HepG2 (cell line): ENCODE measurements around the gene MAGI1. TPM values are rescaled to one million over a fixed set of nuclear protein-coding genes. Genes with fewer than 3 reads are reported as not detected.

Experiments used
- ATF2 ChIP-seq: sonication (generic); formaldehyde crosslinking; IDR thresholded peaks from 2 replicates; pipeline ENCODE4 v1.4.0; 2020; ENCODE audit warnings: missing genetic modification reagents
- DPF2 ChIP-seq: sonication (generic); formaldehyde crosslinking; IDR thresholded peaks from 2 replicates; pipeline ENCODE4 v1.4.0; 2020; ENCODE audit warnings: mild to moderate bottlenecking, low read depth, missing genetic modification reagents, borderline replicate concordance
- HDAC1 ChIP-seq: sonication (generic); formaldehyde crosslinking; IDR thresholded peaks from 2 replicates; pipeline ENCODE4 v1.5.1; 2020; ENCODE audit warnings: mild to moderate bottlenecking, missing genetic modification reagents
- HIC2 ChIP-seq: sonication (generic); formaldehyde crosslinking; IDR thresholded peaks from 2 replicates; pipeline ENCODE4 v1.9.0; 2022; ENCODE audit warnings: low read depth, missing genetic modification reagents
- HNF4G ChIP-seq, 2 experiments: sonication (generic) in 1 of 2; formaldehyde crosslinking in 1 of 2; IDR thresholded peaks; 2 replicates each; pipeline versions ENCODE4 v1.4.0 to v1.6.1; 2011 to 2020; ENCODE audit warnings: borderline replicate concordance in 2 of 2, low read depth in 2 of 2, mild to moderate bottlenecking in 2 of 2, low read length in 1 of 2, missing genetic modification reagents in 1 of 2, moderate library complexity in 1 of 2
- KDM1A ChIP-seq: IDR thresholded peaks from 2 replicates; pipeline ENCODE4 v1.6.1; 2016; ENCODE audit warnings: missing compliant biosample characterization
- KDM2A ChIP-seq: sonication (generic); formaldehyde crosslinking; IDR thresholded peaks from 2 replicates; pipeline ENCODE4 v1.4.0; 2020; ENCODE audit warnings: low read depth, missing genetic modification reagents, borderline replicate concordance
- KDM3A ChIP-seq: IDR thresholded peaks from 2 replicates; pipeline ENCODE4 v1.6.1; 2018; ENCODE audit warnings: low read depth, missing compliant biosample characterization
- KLF11 ChIP-seq: IDR thresholded peaks from 2 replicates; pipeline ENCODE4 v1.6.1; 2016; ENCODE audit warnings: missing compliant biosample characterization
- MAFG ChIP-seq: sonication (generic); formaldehyde crosslinking; IDR thresholded peaks from 2 replicates; pipeline ENCODE4 v1.5.1; 2020; ENCODE audit warnings: mild to moderate bottlenecking, missing genetic modification reagents
- PBX3 ChIP-seq: sonication (generic); formaldehyde crosslinking; IDR thresholded peaks from 2 replicates; pipeline ENCODE4 v1.8.1; 2023; ENCODE audit warnings: missing genetic modification reagents, inconsistent platforms, borderline replicate concordance
- PHF21A ChIP-seq: sonication (generic); formaldehyde crosslinking; IDR thresholded peaks from 2 replicates; pipeline ENCODE4 v1.5.0; 2020; ENCODE audit warnings: mild to moderate bottlenecking, missing genetic modification reagents
- RAD21 ChIP-seq: fragments of 450-650 bp; formaldehyde crosslinking; IDR thresholded peaks from 2 replicates; pipeline ENCODE4 v1.5.0; 2020; ENCODE audit warnings: mild to moderate bottlenecking
- REXO4 ChIP-seq: sonication (generic); formaldehyde crosslinking; IDR thresholded peaks from 2 replicates; pipeline ENCODE4 v1.8.0; 2022; ENCODE audit warnings: missing genetic modification reagents, mild to moderate bottlenecking, borderline replicate concordance
- SIX4 ChIP-seq: sonication (generic); formaldehyde crosslinking; IDR thresholded peaks from 2 replicates; pipeline ENCODE4 v1.4.0; 2020; ENCODE audit warnings: missing genetic modification reagents
- SKIL ChIP-seq: sonication (generic); formaldehyde crosslinking; IDR thresholded peaks from 2 replicates; pipeline ENCODE4 v1.8.0; 2022; ENCODE audit warnings: missing genetic modification reagents, mild to moderate bottlenecking, moderate library complexity, borderline replicate concordance
- SOX5 ChIP-seq: IDR thresholded peaks from 2 replicates; pipeline ENCODE4 v1.6.1; 2016; ENCODE audit warnings: borderline replicate concordance
- ZFYVE20 ChIP-seq: sonication (generic); formaldehyde crosslinking; IDR thresholded peaks from 2 replicates; pipeline ENCODE4 v1.8.0; 2023; ENCODE audit warnings: low read depth, mild to moderate bottlenecking, moderate library complexity, missing genetic modification reagents, borderline replicate concordance
- ZMYM2 ChIP-seq: sonication (generic); formaldehyde crosslinking; IDR thresholded peaks from 2 replicates; pipeline ENCODE4 v1.8.0; 2022; ENCODE audit warnings: mild to moderate bottlenecking, missing genetic modification reagents
- ZNF12 ChIP-seq: sonication (generic); formaldehyde crosslinking; IDR thresholded peaks from 2 replicates; pipeline ENCODE4 v1.5.0; 2020; ENCODE audit warnings: missing genetic modification reagents
- ZNF337 ChIP-seq: sonication (generic); formaldehyde crosslinking; IDR thresholded peaks from 2 replicates; pipeline ENCODE4 v1.5.1; 2020; ENCODE audit warnings: missing genetic modification reagents, low read depth, mild to moderate bottlenecking, borderline replicate concordance
- ZNF432 ChIP-seq: sonication (generic); formaldehyde crosslinking; IDR thresholded peaks from 2 replicates; pipeline ENCODE4 v1.5.0; 2020; ENCODE audit warnings: missing genetic modification reagents, mild to moderate bottlenecking, borderline replicate concordance
- ZNF543 ChIP-seq: sonication (generic); formaldehyde crosslinking; IDR thresholded peaks from 2 replicates; pipeline ENCODE4 v1.4.0; 2020; ENCODE audit warnings: mild to moderate bottlenecking, missing genetic modification reagents
- ZNF652 ChIP-seq: IDR thresholded peaks from 2 replicates; pipeline ENCODE4 v1.6.1; 2016; ENCODE audit warnings: low read depth, borderline replicate concordance
- ZSCAN9 ChIP-seq: IDR thresholded peaks from 2 replicates; pipeline ENCODE4 v1.6.1; 2016; ENCODE audit warnings: borderline replicate concordance
- polyA plus RNA-seq, 8 experiments: library from polyadenylated mRNA; depleted of rRNA in 3 of 8; stranded (reverse) in 7 of 8; unstranded in 1 of 8; fragments of >200 nt; fragmentation: Illumina TruSeq in 4 of 8; extraction: Trizol in 4 of 8; gene quantifications; 2 replicates each; pipeline versions ENCODE4 v1.2.1 to v1.2.3, GENCODE V29; 2011 to 2016; ENCODE audit warnings: low read depth in 4 of 8, missing spikeins in 1 of 8, mixed read lengths in 1 of 8; ENCODE audit not compliant: insufficient read depth in 1 of 8
- total RNA-seq, 5 experiments: library from RNA; depleted of rRNA; stranded (reverse); fragments of >200 nt; fragmentation: Illumina TruSeq; extraction: Trizol; gene quantifications; 2 replicates each; pipeline ENCODE4 v1.2.3, GENCODE V29; 2016; ENCODE audit warnings: low read depth in 1 of 5

The MAGI1 gene
- total and polyA plus RNA-seq, 2 of the 13 experiments (the other 11 are each of a cell fraction or from before 2014, with no cell fraction given): 22.2 to 26.0 TPM

GRCh38 chr3:65729555-65729954 lies 309.2 kb downstream of the MAGI1 start (continued):
- peak; percentile 44; the same call in 1 of the 2 replicates for TF ChIP-seq HNF4G (IDR thresholded peaks at IDR 0.05; ENCODE audit: borderline replicate concordance, low read depth, low read length)
- TF ChIP-seq HNF4G (CRISPR knock-in tag; IDR thresholded peaks at IDR 0.05; ENCODE audit: borderline replicate concordance, low read depth): no peak
- no peak for TF ChIP-seq KLF11 (CRISPR knock-in tag)
- TF ChIP-seq HIC2 (CRISPR knock-in tag): no peak
- no peak for TF ChIP-seq PBX3 (CRISPR knock-in tag)
- 0 out of 2 replicates have a peak, but pooled peaks have one; percentile 15 for TF ChIP-seq ZNF652 (CRISPR knock-in tag)
- TF ChIP-seq PHF21A: peak; percentile 58; the same call in 1 of the 2 replicates
- TF ChIP-seq ZFYVE20: no peak
- TF ChIP-seq KDM1A (CRISPR knock-in tag): no peak
- no peak for TF ChIP-seq ZNF337 (CRISPR knock-in tag)
- TF ChIP-seq ATF2 (CRISPR knock-in tag): peak; percentile 43; the same call in 1 of the 2 replicates
- no peak for TF ChIP-seq ZNF12 (CRISPR knock-in tag)
- no peak for TF ChIP-seq REXO4 (CRISPR knock-in tag)
- TF ChIP-seq KDM2A (CRISPR knock-in tag): no peak
- peak; percentile 44; the same call in 1 of the 2 replicates for TF ChIP-seq ZSCAN9 (CRISPR knock-in tag)
- no peak for TF ChIP-seq KDM3A (CRISPR knock-in tag)
- no peak for TF ChIP-seq ZNF432 (CRISPR knock-in tag)
- peak; percentile 17; the same call in 1 of the 2 replicates for TF ChIP-seq SKIL (CRISPR knock-in tag)
- peak; percentile 77 for TF ChIP-seq SOX5 (CRISPR knock-in tag)
- no peak for TF ChIP-seq MAFG
- TF ChIP-seq ZNF543 (CRISPR knock-in tag): no peak
- 0 out of 2 replicates have a peak, but pooled peaks have one; percentile 19 for TF ChIP-seq SIX4
- TF ChIP-seq HDAC1 (CRISPR knock-in tag): peak; percentile 55
- peak; percentile 57; the same call in 1 of the 2 replicates for TF ChIP-seq DPF2 (CRISPR knock-in tag)
- no peak for TF ChIP-seq RAD21 (CRISPR knock-in tag)
- TF ChIP-seq ZMYM2 (CRISPR knock-in tag): no peak
